Measurements from ENCODE around the gene PTPRD.

PTPRD gene

GRCh38 chr9:9862235-9862810, 750.5 kb downstream of the PTPRD start:
- no peak for TF ChIP-seq REST (IDR thresholded peaks at IDR 0.05; ENCODE audit: insufficient read depth in 1 of 2, low read depth in 2 of 2, low read length in 2 of 2)
- no peak for TF ChIP-seq SIN3A (IDR thresholded peaks at IDR 0.05; ENCODE audit: borderline replicate concordance, insufficient read depth, low read length)
- TF ChIP-seq POLR2AphosphoS5 (IDR thresholded peaks at IDR 0.05; ENCODE audit: low read depth, low read length) = no peak
- no peak for TF ChIP-seq TAF1 (IDR thresholded peaks at IDR 0.05; ENCODE audit: borderline replicate concordance, insufficient read depth, low read length)
- no peak for TF ChIP-seq FOXP2 (optimal IDR thresholded peaks at IDR 0.05; ENCODE audit: borderline replicate concordance, extremely low read depth, extremely low read length, insufficient read depth)

- no peak for TF ChIP-seq SIN3A (IDR thresholded peaks at IDR 0.05; ENCODE audit: borderline replicate concordance, insufficient read depth, low read length)
These were observed 757.4 kb downstream of the PTPRD start for GRCh38 chr9:9855177-9856078.

- TF ChIP-seq FOXP2 (optimal IDR thresholded peaks at IDR 0.05; ENCODE audit: borderline replicate concordance, extremely low read depth, extremely low read length, insufficient read depth) (no peak), REST (IDR thresholded peaks at IDR 0.05; ENCODE audit: insufficient read depth in 1 of 2, low read depth in 2 of 2, low read length in 2 of 2) (no peak), SIN3A (IDR thresholded peaks at IDR 0.05; ENCODE audit: borderline replicate concordance, insufficient read depth, low read length) (no peak), TAF1 (IDR thresholded peaks at IDR 0.05; ENCODE audit: borderline replicate concordance, insufficient read depth, low read length) (no peak)
These were observed 765.1 kb downstream of the PTPRD start for GRCh38 chr9:9847750-9848149.

- TF ChIP-seq SIN3A (IDR thresholded peaks at IDR 0.05; ENCODE audit: borderline replicate concordance, insufficient read depth, low read length) = no peak
- TF ChIP-seq TAF1 (IDR thresholded peaks at IDR 0.05; ENCODE audit: borderline replicate concordance, insufficient read depth, low read length) = no peak
- TF ChIP-seq FOXP2 (optimal IDR thresholded peaks at IDR 0.05; ENCODE audit: borderline replicate concordance, extremely low read depth, extremely low read length, insufficient read depth) = no peak
- TF ChIP-seq POLR2AphosphoS5 (IDR thresholded peaks at IDR 0.05; ENCODE audit: low read depth, low read length) = no peak
- no peak for TF ChIP-seq REST (IDR thresholded peaks at IDR 0.05; ENCODE audit: insufficient read depth in 1 of 2, low read depth in 2 of 2, low read length in 2 of 2)
These were observed 766.2 kb downstream of the PTPRD start for GRCh38 chr9:9846557-9846956.

GRCh38 chr9:9820436-9820835, 792.4 kb downstream of the PTPRD start:
- TF ChIP-seq REST (IDR thresholded peaks at IDR 0.05; ENCODE audit: insufficient read depth in 1 of 2, low read depth in 2 of 2, low read length in 2 of 2) (no peak), TAF1 (IDR thresholded peaks at IDR 0.05; ENCODE audit: borderline replicate concordance, insufficient read depth, low read length) (no peak), POLR2AphosphoS5 (IDR thresholded peaks at IDR 0.05; ENCODE audit: low read depth, low read length) (no peak), SIN3A (IDR thresholded peaks at IDR 0.05; ENCODE audit: borderline replicate concordance, insufficient read depth, low read length) (no peak), FOXP2 (optimal IDR thresholded peaks at IDR 0.05; ENCODE audit: borderline replicate concordance, extremely low read depth, extremely low read length, insufficient read depth) (no peak)

Measured in PFSK-1 (cell line).